ENCODE measurements around the gene C10orf90.

GRCh38 chr10:126425489-126426065 lies 244.9 kb downstream of the C10orf90 start:
- TF ChIP-seq CTCF (IDR thresholded peaks at IDR 0.05): no peak
- no peak for TF ChIP-seq EZH2 (IDR thresholded peaks at IDR 0.05)

Measured in neural progenitor cell (in vitro differentiated cells).